WTC11 (cell line): ENCODE data around the gene ASIC3.

ENCODE experiments used
- MXD4 ChIP-seq: fragments of 250-450 bp; sonication (Bioruptor Pico); IDR thresholded peaks from 2 replicates; pipeline ENCODE4 v1.8.0; 2021; ENCODE audit warnings: mild to moderate bottlenecking, moderate library complexity, borderline replicate concordance
- SP1 ChIP-seq: sonication (generic); formaldehyde crosslinking; conservative IDR thresholded peaks from 2 replicates; pipeline ENCODE4 v1.8.1; 2022; ENCODE audit warnings: missing genetic modification reagents
- ZNF512 ChIP-seq: sonication (generic); formaldehyde crosslinking; IDR thresholded peaks from 2 replicates; pipeline ENCODE4 v1.8.1; 2022; ENCODE audit warnings: missing genetic modification reagents, borderline replicate concordance
- TF ChIP-seq, protein P1 (sequence below): fragments of 200-600 bp; IDR thresholded peaks from 2 replicates; pipeline ENCODE4 v1.8.0; 2022; ENCODE audit warnings: antibody characterized with exemption
- TF ChIP-seq, protein P2 (sequence below): sonication (generic); formaldehyde crosslinking; IDR thresholded peaks from 2 replicates; pipeline ENCODE4 v1.8.0; 2022; ENCODE audit warnings: mild to moderate bottlenecking, missing genetic modification reagents

GRCh38 chr7:151064993-151065392 is 16.7 kb downstream of the ASIC3 start:
- TF ChIP-seq, protein P1, sequence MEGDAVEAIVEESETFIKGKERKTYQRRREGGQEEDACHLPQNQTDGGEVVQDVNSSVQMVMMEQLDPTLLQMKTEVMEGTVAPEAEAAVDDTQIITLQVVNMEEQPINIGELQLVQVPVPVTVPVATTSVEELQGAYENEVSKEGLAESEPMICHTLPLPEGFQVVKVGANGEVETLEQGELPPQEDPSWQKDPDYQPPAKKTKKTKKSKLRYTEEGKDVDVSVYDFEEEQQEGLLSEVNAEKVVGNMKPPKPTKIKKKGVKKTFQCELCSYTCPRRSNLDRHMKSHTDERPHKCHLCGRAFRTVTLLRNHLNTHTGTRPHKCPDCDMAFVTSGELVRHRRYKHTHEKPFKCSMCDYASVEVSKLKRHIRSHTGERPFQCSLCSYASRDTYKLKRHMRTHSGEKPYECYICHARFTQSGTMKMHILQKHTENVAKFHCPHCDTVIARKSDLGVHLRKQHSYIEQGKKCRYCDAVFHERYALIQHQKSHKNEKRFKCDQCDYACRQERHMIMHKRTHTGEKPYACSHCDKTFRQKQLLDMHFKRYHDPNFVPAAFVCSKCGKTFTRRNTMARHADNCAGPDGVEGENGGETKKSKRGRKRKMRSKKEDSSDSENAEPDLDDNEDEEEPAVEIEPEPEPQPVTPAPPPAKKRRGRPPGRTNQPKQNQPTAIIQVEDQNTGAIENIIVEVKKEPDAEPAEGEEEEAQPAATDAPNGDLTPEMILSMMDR: no peak
- TF ChIP-seq SP1 (no peak), MXD4 (CRISPR knock-in tag) (no peak), ZNF512 (CRISPR knock-in tag) (no peak)
- TF ChIP-seq, protein P2, sequence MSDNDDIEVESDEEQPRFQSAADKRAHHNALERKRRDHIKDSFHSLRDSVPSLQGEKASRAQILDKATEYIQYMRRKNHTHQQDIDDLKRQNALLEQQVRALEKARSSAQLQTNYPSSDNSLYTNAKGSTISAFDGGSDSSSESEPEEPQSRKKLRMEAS (CRISPR knock-in tag): no peak
